WTC11 (cell line): Measurements from ENCODE around the gene NPIPB4.
"Not testable (repeated sequence)": the region's sequence is repeated elsewhere in the genome, so short reads cannot be mapped to it uniquely, and the experiment has no call there.

ENCODE experiments used
- CTCF ChIP-seq: fragments of 200-600 bp; IDR thresholded peaks from 2 replicates; pipeline ENCODE4 v1.8.0; 2022; ENCODE audit warnings: antibody characterized with exemption
- KAT7 ChIP-seq: sonication (generic); formaldehyde crosslinking; IDR thresholded peaks from 2 replicates; pipeline ENCODE4 v1.8.1; 2023; ENCODE audit warnings: missing genetic modification reagents, mild to moderate bottlenecking, borderline replicate concordance
- TEAD1 ChIP-seq: sonication (generic); formaldehyde crosslinking; IDR thresholded peaks from 2 replicates; pipeline ENCODE4 v1.8.0; 2022; ENCODE audit warnings: mild to moderate bottlenecking, missing genetic modification reagents

GRCh38 chr16:21825526-21825925 is 32.0 kb downstream of the NPIPB4 start:
- TF ChIP-seq CTCF; KAT7 (CRISPR knock-in tag); TEAD1 (CRISPR knock-in tag): not testable (repeated sequence)
